Endothelial cell (in vitro differentiated cells): ENCODE results near the gene RAE1. TPM values are rescaled to one million over a fixed set of nuclear protein-coding genes. Genes with fewer than 3 reads are reported as not detected.

Source experiments
- DNase-seq: peaks from one replicate; pipeline ENCODE4 v3.0.0; 2021; ENCODE audit warnings: low spot score
- H3K27ac Mint-ChIP-seq: one replicate; pipeline ENCODE4 v1.8.0; 2021; ENCODE audit warnings: mixed read lengths, inconsistent platforms; ENCODE audit not compliant: unreplicated experiment
- H3K27me3 Mint-ChIP-seq: one replicate; pipeline ENCODE4 v1.8.0; 2021; ENCODE audit warnings: mild to moderate bottlenecking, moderate library complexity, mixed read lengths, inconsistent platforms; ENCODE audit not compliant: unreplicated experiment
- H3K36me3 Mint-ChIP-seq: one replicate; pipeline ENCODE4 v1.8.0; 2021; ENCODE audit warnings: mild to moderate bottlenecking, low read depth, mixed read lengths, inconsistent platforms; ENCODE audit not compliant: unreplicated experiment
- H3K4me1 Mint-ChIP-seq: one replicate; pipeline ENCODE4 v1.8.0; 2021; ENCODE audit warnings: mild to moderate bottlenecking, mixed read lengths, inconsistent platforms; ENCODE audit not compliant: unreplicated experiment
- H3K4me3 Mint-ChIP-seq: one replicate; pipeline ENCODE4 v1.8.0; 2021; ENCODE audit warnings: mild to moderate bottlenecking, mixed read lengths, inconsistent platforms; ENCODE audit not compliant: unreplicated experiment
- H3K9me3 Mint-ChIP-seq: one replicate; pipeline ENCODE4 v1.8.0; 2021; ENCODE audit warnings: mixed read lengths, inconsistent platforms; ENCODE audit not compliant: unreplicated experiment
- microRNA-seq: library from miRNA; unstranded; fragments of <30 nt; microRNA quantifications from one replicate; pipeline ENCODE4, GENCODE V29; 2020; ENCODE audit not compliant: unreplicated experiment
- total RNA-seq: library from RNA; stranded (reverse); fragmentation: NEBNext Ultra II Directional; extraction: Animal tissue kit (Norgen Biotek cat#: 25700); gene quantifications from one replicate; pipeline ENCODE4 v1.2.1, GENCODE V29; 2021; ENCODE audit not compliant: unreplicated experiment
- TF ChIP-seq, protein P1 (sequence below): fragments of 200-600 bp; sonication (generic); IDR thresholded peaks from one replicate; pipeline ENCODE4 v1.5.0; 2021; ENCODE audit warnings: antibody characterized with exemption; ENCODE audit not compliant: unreplicated experiment

RAE1 gene
- total RNA-seq, 1 donor from 2014 or later: 32.1 TPM

GRCh38 chr20:57425150-57426013 is 74.3 kb downstream of the RAE1 start:
- DNase-seq: no peak

GRCh38 chr20:57426271-57426689 is 75.2 kb downstream of the RAE1 start:
- no peak for DNase-seq
- Mint-ChIP-seq H3K27me3 (no peaks in the 10 kb centered on the region), H3K4me3 (no peak overlapping the region), H3K4me1 (no peaks in the 10 kb centered on the region), H3K27ac (no peak overlapping the region), H3K36me3 (no peaks in the 10 kb centered on the region), H3K9me3 (no peaks in the 10 kb centered on the region)
- TF ChIP-seq, protein P1, sequence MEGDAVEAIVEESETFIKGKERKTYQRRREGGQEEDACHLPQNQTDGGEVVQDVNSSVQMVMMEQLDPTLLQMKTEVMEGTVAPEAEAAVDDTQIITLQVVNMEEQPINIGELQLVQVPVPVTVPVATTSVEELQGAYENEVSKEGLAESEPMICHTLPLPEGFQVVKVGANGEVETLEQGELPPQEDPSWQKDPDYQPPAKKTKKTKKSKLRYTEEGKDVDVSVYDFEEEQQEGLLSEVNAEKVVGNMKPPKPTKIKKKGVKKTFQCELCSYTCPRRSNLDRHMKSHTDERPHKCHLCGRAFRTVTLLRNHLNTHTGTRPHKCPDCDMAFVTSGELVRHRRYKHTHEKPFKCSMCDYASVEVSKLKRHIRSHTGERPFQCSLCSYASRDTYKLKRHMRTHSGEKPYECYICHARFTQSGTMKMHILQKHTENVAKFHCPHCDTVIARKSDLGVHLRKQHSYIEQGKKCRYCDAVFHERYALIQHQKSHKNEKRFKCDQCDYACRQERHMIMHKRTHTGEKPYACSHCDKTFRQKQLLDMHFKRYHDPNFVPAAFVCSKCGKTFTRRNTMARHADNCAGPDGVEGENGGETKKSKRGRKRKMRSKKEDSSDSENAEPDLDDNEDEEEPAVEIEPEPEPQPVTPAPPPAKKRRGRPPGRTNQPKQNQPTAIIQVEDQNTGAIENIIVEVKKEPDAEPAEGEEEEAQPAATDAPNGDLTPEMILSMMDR: no peak

More at GRCh38 chr20:57425150-57426013, 74.3 kb downstream of the RAE1 start:
- TF ChIP-seq, protein P1: no peak
- no peak overlapping the region for H3K27ac Mint-ChIP-seq
- no peaks in the 10 kb centered on the region for H3K9me3 Mint-ChIP-seq
- H3K4me3 Mint-ChIP-seq: no peak overlapping the region
- no peaks in the 10 kb centered on the region for H3K36me3 Mint-ChIP-seq
- H3K4me1 Mint-ChIP-seq: no peaks in the 10 kb centered on the region
- no peaks in the 10 kb centered on the region for H3K27me3 Mint-ChIP-seq

GRCh38 chr20:57426831-57427230 is 75.8 kb downstream of the RAE1 start:
- no peak overlapping the region for H3K27ac Mint-ChIP-seq
- no peaks in the 10 kb centered on the region for H3K36me3 Mint-ChIP-seq
- no peaks in the 10 kb centered on the region for H3K4me1 Mint-ChIP-seq
- H3K27me3 Mint-ChIP-seq: no peaks in the 10 kb centered on the region
- no peak overlapping the region for H3K4me3 Mint-ChIP-seq
- H3K9me3 Mint-ChIP-seq: no peaks in the 10 kb centered on the region
- TF ChIP-seq, protein P1: no peak
- no peak for DNase-seq

GRCh38 chr20:57428324-57429158 is 77.5 kb downstream of the RAE1 start:
- no peaks in the 10 kb centered on the region for H3K4me1 Mint-ChIP-seq
- H3K36me3 Mint-ChIP-seq: no peaks in the 10 kb centered on the region
- H3K9me3 Mint-ChIP-seq: no peaks in the 10 kb centered on the region
- no peak overlapping the region for H3K4me3 Mint-ChIP-seq
- no peaks in the 10 kb centered on the region for H3K27me3 Mint-ChIP-seq
- H3K27ac Mint-ChIP-seq: no peak overlapping the region
- TF ChIP-seq, protein P1: no peak
- no peak for DNase-seq

Small RNAs within 50 kb of the gene (microRNA-seq; reads per million reads assigned to microRNA genes)
- gene MIR4325: not detected

Other genes starting within 250 kb of the RAE1 start
- 0.38 TPM for gene BMP7, start 84.6 kb upstream of the RAE1 start, total RNA-seq
- gene SPO11, start 21.5 kb upstream of the RAE1 start, total RNA-seq: not detected
- gene RBM38, start 40.1 kb downstream of the RAE1 start, total RNA-seq: 23.6 TPM
- gene CTCFL, start 173.9 kb downstream of the RAE1 start, total RNA-seq: 0.21 TPM
- not detected for gene PCK1, start 209.9 kb downstream of the RAE1 start, total RNA-seq